Measurements from ENCODE around the gene FAM174B. TPM values are rescaled to one million over a fixed set of nuclear protein-coding genes. Genes with fewer than 3 reads are reported as not detected.

FAM174B gene
- total RNA-seq, 4 donors from 2014 or later, result 9.2 to 15.5 (median 13.3) TPM

DNA sequence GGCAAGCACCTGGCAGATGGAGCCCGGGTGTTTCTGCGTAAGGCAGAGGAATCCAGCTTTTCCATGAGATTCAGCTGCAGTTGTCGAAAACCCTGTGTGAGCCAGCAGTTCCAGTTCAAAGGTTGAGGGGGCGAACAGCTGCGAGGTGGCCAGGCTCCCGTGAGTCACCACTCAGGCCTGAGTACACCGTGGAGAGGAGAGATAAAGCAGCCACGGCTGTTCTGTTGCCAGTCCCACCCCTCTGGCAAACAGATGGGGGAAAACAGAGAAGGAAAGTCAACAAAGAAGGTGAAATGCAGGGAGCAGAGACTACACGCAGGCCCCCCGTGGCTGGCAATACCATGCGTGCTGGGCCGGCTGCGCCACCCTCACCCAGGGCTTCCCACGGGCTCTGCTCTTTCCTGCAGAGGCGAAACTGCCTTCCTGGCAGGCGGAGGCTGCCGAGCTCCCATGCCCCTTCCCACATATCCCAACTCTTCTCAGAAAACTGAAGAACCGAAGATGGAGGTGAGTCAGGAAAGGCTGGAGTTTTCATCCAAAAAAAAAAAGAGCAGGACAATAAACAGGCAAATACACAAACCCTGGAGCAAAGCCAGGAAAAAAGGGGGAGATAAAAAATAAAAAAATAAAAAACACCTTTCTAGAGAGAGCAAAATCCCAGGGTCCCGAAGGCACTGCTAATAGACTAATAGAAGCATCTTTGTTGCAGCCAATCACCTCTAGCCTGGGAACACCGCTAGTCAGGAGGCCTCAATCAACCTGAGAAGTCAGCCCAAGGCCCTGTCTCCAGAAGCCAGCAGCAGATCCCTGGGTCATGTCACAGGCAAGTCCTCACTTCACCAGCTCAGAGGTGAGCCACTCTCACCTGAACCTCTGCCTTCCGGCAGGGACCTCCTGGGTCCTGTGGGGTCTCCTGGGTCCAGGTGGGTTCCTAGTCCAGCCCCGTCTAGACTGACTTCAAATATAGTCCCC is 37.7 kb downstream of the FAM174B start:
- WGBS, 2 donors (ENCODE audit: low coverage in 1 of 2), result 57 to 59% methylated on average over 3 to 11 of the region's 22 CpGs
- ATAC-seq, result peak; percentile 88

DNA sequence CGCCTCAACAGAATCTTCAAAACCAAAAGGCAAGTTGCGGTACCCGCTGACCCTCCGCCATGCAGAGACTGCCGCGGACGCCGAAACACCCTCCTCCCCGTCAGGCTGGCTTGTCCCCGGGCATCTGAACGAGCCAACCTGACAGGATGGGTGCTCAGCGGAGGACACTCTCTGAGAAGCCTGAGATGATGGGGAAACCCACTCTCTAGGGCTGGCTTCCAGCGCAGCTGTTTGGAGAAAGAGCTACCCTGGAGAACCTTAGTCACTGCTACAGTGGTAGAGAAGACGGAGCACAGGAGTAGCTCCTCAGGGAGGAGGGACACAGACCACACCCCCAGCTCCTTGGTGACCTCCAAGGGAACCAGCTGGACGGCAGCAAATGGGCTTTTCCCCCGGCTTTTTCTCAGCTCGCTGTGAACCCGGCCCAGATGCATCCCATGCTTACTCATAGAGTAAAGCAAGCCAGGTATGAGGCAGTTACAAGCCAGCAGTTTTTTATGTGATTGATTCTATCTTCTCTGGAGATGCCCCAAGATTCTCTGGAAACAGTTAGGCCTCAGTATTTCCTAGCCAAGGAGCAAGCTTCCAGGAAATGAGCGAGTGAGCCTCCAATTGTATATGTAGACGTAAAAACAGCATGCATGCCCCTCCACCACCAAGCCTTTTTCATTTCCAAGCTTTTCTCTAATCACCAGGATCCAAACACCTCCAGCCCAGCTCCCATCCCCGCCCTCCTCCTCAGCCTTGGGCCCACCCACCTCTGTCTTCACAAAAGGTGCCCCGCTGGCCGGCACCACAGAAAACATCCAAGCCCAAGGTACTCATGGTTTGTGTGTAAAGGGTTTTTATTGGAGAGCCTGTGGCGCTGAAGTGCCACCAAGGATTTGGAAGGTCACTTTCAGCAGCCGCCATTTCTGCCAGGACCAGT is 38.7 kb downstream of the FAM174B start:
- Histone ChIP-seq H3K36me3 (no peaks in the 10 kb centered on the region), H3K27me3 (no peaks in the 10 kb centered on the region), H3K9me3 (no peaks in the 10 kb centered on the region), H3K27ac (peak overlapping the region in 3 of 4 donors; percentile 65 to 77 (median 71)), H3K4me1 (peaks cover 0 to 52% (median 11%) of the 10 kb centered on the region in 3 donors), H3K4me3 (no peak overlapping the region)
- ATAC-seq, result peak; percentile 1
- no peak for TF ChIP-seq POLR2AphosphoS5 (IDR thresholded peaks at IDR 0.05)
- TF ChIP-seq POLR2A (IDR thresholded peaks at IDR 0.05), result no peak
- TF ChIP-seq EP300 (IDR thresholded peaks at IDR 0.05), result no peak
- TF ChIP-seq, protein P1, sequence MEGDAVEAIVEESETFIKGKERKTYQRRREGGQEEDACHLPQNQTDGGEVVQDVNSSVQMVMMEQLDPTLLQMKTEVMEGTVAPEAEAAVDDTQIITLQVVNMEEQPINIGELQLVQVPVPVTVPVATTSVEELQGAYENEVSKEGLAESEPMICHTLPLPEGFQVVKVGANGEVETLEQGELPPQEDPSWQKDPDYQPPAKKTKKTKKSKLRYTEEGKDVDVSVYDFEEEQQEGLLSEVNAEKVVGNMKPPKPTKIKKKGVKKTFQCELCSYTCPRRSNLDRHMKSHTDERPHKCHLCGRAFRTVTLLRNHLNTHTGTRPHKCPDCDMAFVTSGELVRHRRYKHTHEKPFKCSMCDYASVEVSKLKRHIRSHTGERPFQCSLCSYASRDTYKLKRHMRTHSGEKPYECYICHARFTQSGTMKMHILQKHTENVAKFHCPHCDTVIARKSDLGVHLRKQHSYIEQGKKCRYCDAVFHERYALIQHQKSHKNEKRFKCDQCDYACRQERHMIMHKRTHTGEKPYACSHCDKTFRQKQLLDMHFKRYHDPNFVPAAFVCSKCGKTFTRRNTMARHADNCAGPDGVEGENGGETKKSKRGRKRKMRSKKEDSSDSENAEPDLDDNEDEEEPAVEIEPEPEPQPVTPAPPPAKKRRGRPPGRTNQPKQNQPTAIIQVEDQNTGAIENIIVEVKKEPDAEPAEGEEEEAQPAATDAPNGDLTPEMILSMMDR (IDR thresholded peaks at IDR 0.05), result no peak
- WGBS, 2 donors (ENCODE audit: low coverage in 1 of 2), result 51 to 68% methylated on average over 6 to 7 of the region's 25 CpGs

More for the DNA sequence above, 37.7 kb downstream of the FAM174B start:
- no peak overlapping the region for H3K4me3 ChIP-seq
- no peaks in the 10 kb centered on the region for H3K27me3 ChIP-seq
- peak; percentile 94 for TF ChIP-seq POLR2AphosphoS5 (IDR thresholded peaks at IDR 0.05)
- TF ChIP-seq EP300 (IDR thresholded peaks at IDR 0.05), result no peak
- TF ChIP-seq POLR2A (IDR thresholded peaks at IDR 0.05), result no peak
- TF ChIP-seq, protein P1 (IDR thresholded peaks at IDR 0.05), result no peak
- H3K9me3 ChIP-seq, result no peaks in the 10 kb centered on the region
- peaks cover 0 to 52% (median 11%) of the 10 kb centered on the region in 3 donors for H3K4me1 ChIP-seq
- peak overlapping the region in 3 of 4 donors; percentile 65 to 77 (median 71) for H3K27ac ChIP-seq
- no peaks in the 10 kb centered on the region for H3K36me3 ChIP-seq

DNA sequence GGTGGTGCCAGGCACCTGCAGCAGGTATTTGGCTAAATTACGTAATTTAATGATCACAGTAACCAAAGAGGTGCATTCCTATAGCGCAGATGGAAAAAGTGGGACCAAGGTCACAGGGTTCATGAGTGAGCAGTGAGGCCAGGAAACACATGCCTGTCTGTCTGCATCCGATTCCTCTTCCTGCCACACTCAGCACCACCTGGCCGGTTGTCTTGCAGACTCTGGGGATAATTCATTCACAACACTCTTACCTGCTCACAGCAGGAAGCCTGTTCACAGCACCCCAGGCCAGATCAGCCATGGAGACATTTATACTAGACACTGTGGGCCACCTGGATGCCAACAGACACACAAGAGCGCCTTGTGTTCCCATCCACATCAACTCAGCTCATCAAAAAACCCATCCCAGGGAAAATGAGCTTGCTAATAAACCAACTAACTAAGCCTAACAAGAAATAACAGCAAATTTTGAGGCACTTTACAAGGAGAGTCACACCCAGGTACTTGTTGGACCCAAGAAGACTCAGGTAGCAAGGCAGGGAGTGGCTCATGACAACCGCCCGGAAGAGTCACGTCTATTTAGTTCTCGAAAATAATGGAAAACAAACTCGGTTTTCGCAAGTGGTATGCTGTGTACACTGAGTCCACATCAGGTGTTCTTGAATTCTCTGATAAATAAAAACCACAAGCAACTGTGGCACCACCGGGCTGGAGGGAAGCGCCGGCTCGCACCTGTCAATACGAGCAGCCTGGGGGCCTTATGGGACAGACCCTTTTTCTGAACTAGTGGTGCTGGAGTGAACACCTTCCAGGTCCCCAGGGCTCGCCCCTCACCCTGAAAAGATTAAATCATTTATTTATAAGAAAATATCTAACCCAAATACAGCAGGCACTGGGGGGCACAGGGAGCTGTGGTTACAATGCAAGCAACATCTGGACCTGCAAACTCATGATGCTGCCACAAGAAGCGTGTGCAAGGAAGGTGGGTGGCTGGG is 40.5 kb downstream of the FAM174B start:
- 88 to 94% methylated on average over 9 to 15 of the region's 18 CpGs for WGBS, 2 donors (ENCODE audit: low coverage in 1 of 2)
- H3K27ac ChIP-seq, result no peak overlapping the region

More for the DNA sequence above, 40.5 kb downstream of the FAM174B start:
- Histone ChIP-seq H3K27me3 (no peaks in the 10 kb centered on the region), H3K4me3 (no peak overlapping the region), H3K36me3 (no peaks in the 10 kb centered on the region), H3K4me1 (peaks cover 0 to 40% (median 7%) of the 10 kb centered on the region in 3 donors), H3K9me3 (no peaks in the 10 kb centered on the region)
- no peak for ATAC-seq
- TF ChIP-seq, protein P1 (IDR thresholded peaks at IDR 0.05), result no peak
- TF ChIP-seq EP300 (IDR thresholded peaks at IDR 0.05) (no peak), POLR2A (IDR thresholded peaks at IDR 0.05) (no peak), POLR2AphosphoS5 (IDR thresholded peaks at IDR 0.05) (no peak)
